ENCODE measurements around the gene EMC9. TPM values are rescaled to one million over a fixed set of nuclear protein-coding genes. Genes with fewer than 3 reads are reported as not detected.
A peak's percentile ranks its signal among the peaks of the same experiment; 100 is the strongest.

Gene EMC9
- 22.0 TPM for polyA plus RNA-seq (2013, experiment 1 of 2)
- polyA plus RNA-seq (2013, experiment 2 of 2), result 20.3 TPM

DNA sequence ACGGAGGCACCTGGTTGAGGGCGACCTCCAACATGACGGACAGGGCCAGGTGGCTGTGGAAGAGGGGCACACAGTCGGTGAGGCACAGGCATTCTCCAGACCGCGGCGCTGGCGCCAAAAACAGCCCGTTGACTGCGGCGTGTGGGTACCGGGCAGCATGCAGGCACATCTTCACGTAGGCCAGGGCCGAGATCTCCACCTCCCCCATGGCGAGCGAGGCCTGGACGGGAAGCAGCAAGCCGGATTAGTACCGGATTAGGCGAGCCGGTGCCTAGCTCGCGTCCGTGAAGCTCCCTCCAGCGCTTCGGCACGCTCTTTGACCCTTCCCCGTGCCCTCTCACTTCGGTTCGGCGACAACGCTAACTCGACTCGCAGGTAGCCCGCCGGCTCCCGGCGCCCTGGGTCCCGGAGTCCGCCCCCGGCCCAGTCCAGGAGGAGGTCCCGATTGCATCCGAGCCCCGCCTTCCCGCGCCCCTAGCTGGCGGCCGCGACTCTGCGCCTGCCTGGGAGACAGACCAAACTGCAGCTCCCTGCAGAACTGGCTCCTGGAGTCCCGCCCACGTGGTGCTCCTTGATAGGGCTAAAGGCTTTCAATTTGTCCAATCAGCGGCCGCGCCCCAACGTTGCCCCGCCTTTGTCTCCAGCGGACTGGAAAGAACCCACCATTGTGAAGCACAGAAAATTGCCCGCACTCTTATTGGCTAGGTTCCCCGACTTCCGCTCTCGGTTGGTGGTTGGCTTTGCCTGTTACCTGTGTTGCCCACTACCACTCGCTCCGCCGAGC lies at the start of gene EMC9:
TSS of gene EMC9 (minus strand) at position 495 of the 784 bp plus-strand sequence. CDS start at position 208, 287 bp downstream.
- H3K4me3 ChIP-seq (ENCODE audit: extremely low read depth, insufficient read depth, low read length, poor library complexity, severe bottlenecking), result peak within 1 kb of the TSS; percentile 73
- 0% methylated on average over 64 to 65 of the region's 65 CpGs for WGBS, 2 experiments (ENCODE audit: insufficient coverage in 2 of 2)
- peaks cover 38% of the 10 kb centered on the region for H3K36me3 ChIP-seq (ENCODE audit: control insufficient read depth, insufficient read depth, low read length)

GRCh38 chr14:24190416-24190815 lies 49.0 kb upstream of the EMC9 start:
- H3K4me1 ChIP-seq (ENCODE audit: control insufficient read depth, insufficient read depth, low read length, poor library complexity, severe bottlenecking), result peaks cover 11% of the 10 kb centered on the region
- no peaks in the 10 kb centered on the region for H3K9me3 ChIP-seq (ENCODE audit: control insufficient read depth, low read length)
- no peak overlapping the region for H3K27ac ChIP-seq (ENCODE audit: low read depth, low read length, severe bottlenecking)
- H3K36me3 ChIP-seq (ENCODE audit: control insufficient read depth, insufficient read depth, low read length), result peaks cover 56% of the 10 kb centered on the region
- 93 to 96% methylated on average over 8 of the region's 10 CpGs for WGBS, 2 experiments (ENCODE audit: insufficient coverage in 2 of 2)
- H3K4me3 ChIP-seq (ENCODE audit: extremely low read depth, insufficient read depth, low read length, poor library complexity, severe bottlenecking), result no peak overlapping the region

More for the DNA sequence above, at the start of gene EMC9:
- peaks cover 11% of the 10 kb centered on the region for H3K4me1 ChIP-seq (ENCODE audit: control insufficient read depth, insufficient read depth, low read length, poor library complexity, severe bottlenecking)
- H3K9me3 ChIP-seq (ENCODE audit: control insufficient read depth, low read length), result no peaks in the 10 kb centered on the region
- peak within 1 kb of the TSS; percentile 82 for H3K27ac ChIP-seq (ENCODE audit: low read depth, low read length, severe bottlenecking)

DNA sequence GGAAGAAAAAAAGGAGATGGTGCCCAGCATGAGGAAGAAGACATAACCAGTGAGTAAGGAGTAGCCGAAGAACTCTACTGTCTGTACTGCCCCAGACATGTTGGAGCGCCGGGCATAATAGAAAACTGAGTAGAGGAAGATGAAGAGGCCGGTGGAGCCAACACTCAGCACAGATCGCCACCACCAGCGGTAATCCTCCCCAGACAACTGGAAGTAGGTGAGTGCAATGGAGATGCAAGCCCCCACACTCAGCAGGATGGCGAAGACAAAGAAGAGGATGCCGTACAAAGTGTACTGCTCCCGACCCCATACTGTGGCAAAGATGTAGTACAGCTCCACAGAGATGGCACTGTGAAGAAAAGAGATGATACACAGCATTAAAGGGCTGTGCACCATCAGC lies 48.1 kb upstream of the EMC9 start:
- no peaks in the 10 kb centered on the region for H3K9me3 ChIP-seq (ENCODE audit: control insufficient read depth, low read length)
- WGBS, 2 experiments (ENCODE audit: insufficient coverage in 2 of 2), result 90 to 96% methylated on average over 6 to 9 of the region's 9 CpGs
- H3K36me3 ChIP-seq (ENCODE audit: control insufficient read depth, insufficient read depth, low read length), result peaks cover 66% of the 10 kb centered on the region
- peaks cover 11% of the 10 kb centered on the region for H3K4me1 ChIP-seq (ENCODE audit: control insufficient read depth, insufficient read depth, low read length, poor library complexity, severe bottlenecking)
- no peak overlapping the region for H3K27ac ChIP-seq (ENCODE audit: low read depth, low read length, severe bottlenecking)
- no peak overlapping the region for H3K4me3 ChIP-seq (ENCODE audit: extremely low read depth, insufficient read depth, low read length, poor library complexity, severe bottlenecking)

GRCh38 chr14:24189059-24189375 lies 47.6 kb upstream of the EMC9 start:
- H3K4me3 ChIP-seq (ENCODE audit: extremely low read depth, insufficient read depth, low read length, poor library complexity, severe bottlenecking), result peak overlapping the region; percentile 67
- no peak overlapping the region for H3K27ac ChIP-seq (ENCODE audit: low read depth, low read length, severe bottlenecking)
- no peaks in the 10 kb centered on the region for H3K9me3 ChIP-seq (ENCODE audit: control insufficient read depth, low read length)
- 0% methylated on average over 2 of the region's 3 CpGs; no CpG with 5 or more reads in 1 of the 2 experiments for WGBS, 2 experiments (ENCODE audit: insufficient coverage in 2 of 2)
- H3K4me1 ChIP-seq (ENCODE audit: control insufficient read depth, insufficient read depth, low read length, poor library complexity, severe bottlenecking), result peaks cover 9% of the 10 kb centered on the region
- H3K36me3 ChIP-seq (ENCODE audit: control insufficient read depth, insufficient read depth, low read length), result peaks cover 68% of the 10 kb centered on the region

DNA sequence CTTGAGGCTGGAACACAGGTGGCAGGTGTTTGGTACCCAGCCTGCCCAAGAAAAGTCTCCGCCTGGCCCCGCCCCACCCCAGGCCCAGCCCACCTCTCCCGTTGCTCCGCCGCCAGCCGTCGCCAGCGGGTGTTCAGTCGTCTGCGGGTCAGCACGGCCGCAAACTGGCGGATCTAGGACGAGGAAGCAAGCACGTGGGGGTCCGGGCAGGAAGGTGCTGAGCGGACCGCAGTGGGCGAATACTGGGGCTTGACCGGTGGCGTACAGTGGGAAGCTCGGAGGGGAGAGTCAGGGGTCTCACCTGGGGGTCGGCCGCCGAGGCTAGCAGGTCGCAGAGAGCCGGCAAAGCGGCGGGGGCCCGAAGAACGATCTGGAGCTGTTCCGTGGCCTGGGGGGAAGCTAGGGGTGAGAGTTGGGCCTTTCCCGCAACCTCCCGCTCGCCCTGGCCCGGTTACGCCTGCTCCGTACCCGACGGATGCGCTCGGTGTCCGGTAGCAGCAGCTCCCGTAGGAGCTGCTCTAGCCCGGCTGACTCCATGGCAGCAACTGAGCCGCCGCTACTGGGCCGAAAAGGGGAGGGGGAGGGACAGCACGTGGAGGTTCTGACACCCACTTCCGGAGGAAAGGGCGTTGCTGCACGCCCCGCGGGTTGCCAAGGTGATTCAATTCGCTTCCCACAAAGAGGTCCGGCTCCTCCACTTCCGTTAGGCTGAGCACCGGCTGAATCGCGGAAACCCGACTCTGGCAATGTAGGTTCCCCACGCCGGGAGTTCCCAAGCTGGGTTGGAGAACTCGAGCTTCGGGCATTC lies 47.1 kb upstream of the EMC9 start, which contains the start of gene IPO4:
TSS of gene IPO4 (minus strand) at position 566 of the 808 bp plus-strand sequence. CDS start at position 537, 29 bp downstream.
- peaks cover 8% of the 10 kb centered on the region for H3K4me1 ChIP-seq (ENCODE audit: control insufficient read depth, insufficient read depth, low read length, poor library complexity, severe bottlenecking)
- H3K4me3 ChIP-seq (ENCODE audit: extremely low read depth, insufficient read depth, low read length, poor library complexity, severe bottlenecking), result peak within 1 kb of the TSS; percentile 67
- WGBS, 2 experiments (ENCODE audit: insufficient coverage in 2 of 2), result 1% methylated on average over 38 to 59 of the region's 65 CpGs
- H3K27ac ChIP-seq (ENCODE audit: low read depth, low read length, severe bottlenecking), result peak within 1 kb of the TSS; percentile 72
- peaks cover 69% of the 10 kb centered on the region for H3K36me3 ChIP-seq (ENCODE audit: control insufficient read depth, insufficient read depth, low read length)
- H3K9me3 ChIP-seq (ENCODE audit: control insufficient read depth, low read length), result no peaks in the 10 kb centered on the region

DNA sequence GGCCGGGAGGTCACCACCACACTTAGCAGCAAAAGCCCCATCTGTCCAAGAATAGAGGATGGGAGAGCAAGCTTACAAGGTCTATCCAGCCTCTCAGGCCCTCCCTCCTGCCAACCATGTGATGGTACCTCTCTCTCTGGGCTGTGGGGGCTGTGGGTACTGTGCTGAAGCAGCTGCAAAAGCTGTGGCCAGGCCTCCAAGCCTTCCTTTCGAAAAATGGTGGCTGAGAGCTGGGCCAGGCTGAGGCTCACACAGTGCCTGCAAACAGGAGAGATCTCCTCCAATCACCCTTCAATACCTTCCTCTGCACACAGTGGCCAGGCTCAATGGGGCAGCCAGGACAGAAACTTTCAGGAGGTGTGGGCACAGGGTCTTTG lies 46.1 kb upstream of the EMC9 start:
- Histone ChIP-seq H3K27ac (ENCODE audit: low read depth, low read length, severe bottlenecking) (no peak overlapping the region), H3K9me3 (ENCODE audit: control insufficient read depth, low read length) (no peaks in the 10 kb centered on the region), H3K4me1 (ENCODE audit: control insufficient read depth, insufficient read depth, low read length, poor library complexity, severe bottlenecking) (peaks cover 8% of the 10 kb centered on the region), H3K36me3 (ENCODE audit: control insufficient read depth, insufficient read depth, low read length) (peaks cover 69% of the 10 kb centered on the region), H3K4me3 (ENCODE audit: extremely low read depth, insufficient read depth, low read length, poor library complexity, severe bottlenecking) (peak overlapping the region; percentile 67)
- 83% methylated on average over 1 of the region's 2 CpGs; no CpG with 5 or more reads in 1 of the 2 experiments for WGBS, 2 experiments (ENCODE audit: insufficient coverage in 2 of 2)

DNA sequence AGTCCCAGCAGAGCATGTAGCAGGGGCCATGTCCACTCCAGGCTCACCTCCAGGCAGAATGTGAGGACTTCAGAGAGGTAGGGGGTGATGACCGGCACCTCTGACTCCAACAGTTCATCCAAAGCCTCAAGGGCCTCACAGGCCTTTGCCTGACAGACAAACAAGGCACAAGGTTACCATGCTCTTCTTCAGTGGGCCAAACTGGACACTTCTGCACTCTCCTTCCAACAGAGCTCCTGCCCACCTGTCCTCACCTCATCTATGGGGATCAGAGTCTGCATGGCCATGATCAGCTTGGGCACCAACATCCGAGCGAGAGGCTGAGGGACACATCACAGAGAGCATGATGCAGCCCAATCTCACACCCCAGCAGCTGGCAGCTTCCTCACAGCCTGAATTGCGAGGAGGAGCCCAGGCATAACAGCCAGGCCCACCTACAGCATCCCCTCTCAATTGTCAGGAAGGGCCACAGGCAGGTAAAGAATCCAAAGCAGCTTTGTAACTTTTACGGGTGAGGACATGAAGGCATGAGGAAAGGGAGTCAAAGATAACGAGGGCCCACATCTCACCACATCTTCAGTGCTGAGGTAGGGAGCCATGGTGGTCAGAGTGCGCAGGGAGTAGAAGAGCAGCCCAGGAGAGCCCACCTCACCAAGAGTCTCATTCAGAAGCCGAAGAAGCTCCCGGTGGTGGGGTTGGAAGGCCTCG lies 45.6 kb upstream of the EMC9 start:
- Histone ChIP-seq H3K9me3 (ENCODE audit: control insufficient read depth, low read length) (no peaks in the 10 kb centered on the region), H3K4me3 (ENCODE audit: extremely low read depth, insufficient read depth, low read length, poor library complexity, severe bottlenecking) (peak overlapping the region; percentile 67), H3K36me3 (ENCODE audit: control insufficient read depth, insufficient read depth, low read length) (peaks cover 68% of the 10 kb centered on the region), H3K27ac (ENCODE audit: low read depth, low read length, severe bottlenecking) (no peak overlapping the region), H3K4me1 (ENCODE audit: control insufficient read depth, insufficient read depth, low read length, poor library complexity, severe bottlenecking) (peaks cover 8% of the 10 kb centered on the region)
- 100% methylated on average over 4 to 7 of the region's 10 CpGs for WGBS, 2 experiments (ENCODE audit: insufficient coverage in 2 of 2)

DNA sequence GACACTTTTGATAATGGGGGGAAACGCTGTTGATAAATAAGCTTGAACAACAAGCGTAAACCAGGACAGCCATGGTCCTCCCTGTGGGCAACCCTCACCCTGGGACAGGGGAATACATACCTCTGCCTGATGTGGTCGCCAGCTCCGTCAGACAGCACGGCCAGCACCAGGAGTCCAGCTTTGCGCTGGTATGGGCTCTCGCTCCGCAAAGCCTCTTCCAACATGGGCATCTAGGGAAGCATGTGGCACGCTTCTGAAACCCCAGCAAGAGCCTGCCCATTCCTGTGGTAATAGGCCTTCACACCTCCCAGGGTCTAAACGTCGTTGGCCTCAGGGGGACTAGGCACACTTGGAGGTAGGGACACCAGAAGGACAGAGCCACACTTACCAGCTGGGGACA lies 44.4 kb upstream of the EMC9 start:
- WGBS, 2 experiments (ENCODE audit: insufficient coverage in 2 of 2), result 95 to 96% methylated on average over 10 to 11 of the region's 11 CpGs
- Histone ChIP-seq H3K4me3 (ENCODE audit: extremely low read depth, insufficient read depth, low read length, poor library complexity, severe bottlenecking) (no peak overlapping the region), H3K36me3 (ENCODE audit: control insufficient read depth, insufficient read depth, low read length) (peaks cover 65% of the 10 kb centered on the region), H3K9me3 (ENCODE audit: control insufficient read depth, low read length) (no peaks in the 10 kb centered on the region), H3K4me1 (ENCODE audit: control insufficient read depth, insufficient read depth, low read length, poor library complexity, severe bottlenecking) (peaks cover 8% of the 10 kb centered on the region), H3K27ac (ENCODE audit: low read depth, low read length, severe bottlenecking) (no peak overlapping the region)

- Histone ChIP-seq H3K27ac (ENCODE audit: low read depth, low read length, severe bottlenecking) (no peak overlapping the region), H3K36me3 (ENCODE audit: control insufficient read depth, insufficient read depth, low read length) (peaks cover 66% of the 10 kb centered on the region), H3K4me3 (ENCODE audit: extremely low read depth, insufficient read depth, low read length, poor library complexity, severe bottlenecking) (no peak overlapping the region), H3K9me3 (ENCODE audit: control insufficient read depth, low read length) (no peaks in the 10 kb centered on the region), H3K4me1 (ENCODE audit: control insufficient read depth, insufficient read depth, low read length, poor library complexity, severe bottlenecking) (peaks cover 8% of the 10 kb centered on the region)
- 96% methylated on average over 5 of the region's 7 CpGs for WGBS, 2 experiments (ENCODE audit: insufficient coverage in 2 of 2)
Observed at GRCh38 chr14:24185026-24185425, 43.6 kb upstream of the EMC9 start.

- Histone ChIP-seq H3K9me3 (ENCODE audit: control insufficient read depth, low read length) (no peaks in the 10 kb centered on the region), H3K36me3 (ENCODE audit: control insufficient read depth, insufficient read depth, low read length) (peaks cover 73% of the 10 kb centered on the region), H3K4me1 (ENCODE audit: control insufficient read depth, insufficient read depth, low read length, poor library complexity, severe bottlenecking) (peaks cover 8% of the 10 kb centered on the region), H3K27ac (ENCODE audit: low read depth, low read length, severe bottlenecking) (no peak overlapping the region), H3K4me3 (ENCODE audit: extremely low read depth, insufficient read depth, low read length, poor library complexity, severe bottlenecking) (no peak overlapping the region)
- WGBS, 2 experiments (ENCODE audit: insufficient coverage in 2 of 2), result 97 to 98% methylated on average over 11 to 19 of the region's 19 CpGs
Observed at GRCh38 chr14:24184104-24184970, 42.9 kb upstream of the EMC9 start.

Data from mesodermal cell (in vitro differentiated cells).